ENCODE measurements around the gene ROPN1L. TPM values are rescaled to one million over a fixed set of nuclear protein-coding genes. Genes with fewer than 3 reads are reported as not detected.
A peak's percentile ranks its signal among the peaks of the same experiment; 100 is the strongest.

Gene ROPN1L
- total RNA-seq, 1 donor from 2014 or later, result 0.94 TPM

- DNase-seq (ENCODE audit: low spot score), result no peak
- intact Hi-C loops (cut with DNase I), result loop anchor here (10.0 kb wide), 1 partner anchor 139 kb away; no protein-coding TSS in a partner anchor
- peak; percentile 67 for ATAC-seq
Measured at GRCh38 chr5:10424124-10424731, 17.5 kb upstream of the ROPN1L start.

DNA sequence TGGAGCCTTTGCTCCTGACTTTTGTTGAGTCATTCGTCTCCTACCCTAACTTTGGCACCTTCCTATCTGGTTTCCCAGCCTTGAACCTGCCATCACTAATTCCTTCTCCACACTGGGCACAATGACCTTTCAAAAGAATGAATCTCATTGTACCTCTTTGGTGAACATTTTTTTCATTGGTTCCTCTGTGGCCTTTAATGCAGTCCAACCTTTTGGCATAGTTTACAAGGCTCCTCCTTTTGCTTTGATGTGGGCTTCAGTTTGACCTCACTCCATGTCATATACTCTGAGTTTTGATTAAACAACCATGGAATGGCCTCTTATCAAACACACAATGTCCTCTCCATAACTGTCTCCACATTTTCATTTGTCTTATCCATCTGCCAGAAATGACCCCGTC, 14.5 kb upstream of the ROPN1L start:
- intact Hi-C loops (cut with DNase I), result loop anchor here (10.0 kb wide), 1 partner anchor 142 kb away; no protein-coding TSS in a partner anchor
- no peak for DNase-seq (ENCODE audit: low spot score)

GRCh38 chr5:10427978-10428377, 13.7 kb upstream of the ROPN1L start:
- no peak for ATAC-seq
- intact Hi-C loops (cut with DNase I), result loop anchor here (10.0 kb wide), 1 partner anchor 143 kb away; no protein-coding TSS in a partner anchor
- no peak for DNase-seq (ENCODE audit: low spot score)

More for the DNA sequence above, 14.5 kb upstream of the ROPN1L start:
- no peak for ATAC-seq

DNA sequence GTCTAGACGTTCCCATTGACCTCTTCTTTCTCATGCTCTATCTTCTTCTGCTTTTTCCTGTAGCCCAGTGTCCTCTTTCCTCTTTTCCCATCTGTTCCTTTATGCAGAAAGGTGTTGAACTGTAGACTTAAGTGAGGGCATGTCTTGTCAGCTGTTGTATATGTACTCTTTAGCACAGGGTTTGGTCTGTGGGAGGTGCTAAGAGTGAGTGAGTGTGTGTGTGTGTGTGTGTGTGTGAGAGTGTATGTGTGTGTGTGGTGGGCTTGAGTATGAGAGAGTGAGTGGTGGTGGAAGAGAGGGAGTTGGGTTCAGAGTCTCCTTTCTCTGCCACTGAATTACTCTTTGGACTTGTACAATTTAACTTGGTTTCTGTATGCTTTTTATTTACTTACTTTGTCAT, 10.3 kb upstream of the ROPN1L start:
- DNase-seq (ENCODE audit: low spot score), result no peak
- intact Hi-C loops (cut with DNase I), result no loop called here
- no peak for ATAC-seq

DNA sequence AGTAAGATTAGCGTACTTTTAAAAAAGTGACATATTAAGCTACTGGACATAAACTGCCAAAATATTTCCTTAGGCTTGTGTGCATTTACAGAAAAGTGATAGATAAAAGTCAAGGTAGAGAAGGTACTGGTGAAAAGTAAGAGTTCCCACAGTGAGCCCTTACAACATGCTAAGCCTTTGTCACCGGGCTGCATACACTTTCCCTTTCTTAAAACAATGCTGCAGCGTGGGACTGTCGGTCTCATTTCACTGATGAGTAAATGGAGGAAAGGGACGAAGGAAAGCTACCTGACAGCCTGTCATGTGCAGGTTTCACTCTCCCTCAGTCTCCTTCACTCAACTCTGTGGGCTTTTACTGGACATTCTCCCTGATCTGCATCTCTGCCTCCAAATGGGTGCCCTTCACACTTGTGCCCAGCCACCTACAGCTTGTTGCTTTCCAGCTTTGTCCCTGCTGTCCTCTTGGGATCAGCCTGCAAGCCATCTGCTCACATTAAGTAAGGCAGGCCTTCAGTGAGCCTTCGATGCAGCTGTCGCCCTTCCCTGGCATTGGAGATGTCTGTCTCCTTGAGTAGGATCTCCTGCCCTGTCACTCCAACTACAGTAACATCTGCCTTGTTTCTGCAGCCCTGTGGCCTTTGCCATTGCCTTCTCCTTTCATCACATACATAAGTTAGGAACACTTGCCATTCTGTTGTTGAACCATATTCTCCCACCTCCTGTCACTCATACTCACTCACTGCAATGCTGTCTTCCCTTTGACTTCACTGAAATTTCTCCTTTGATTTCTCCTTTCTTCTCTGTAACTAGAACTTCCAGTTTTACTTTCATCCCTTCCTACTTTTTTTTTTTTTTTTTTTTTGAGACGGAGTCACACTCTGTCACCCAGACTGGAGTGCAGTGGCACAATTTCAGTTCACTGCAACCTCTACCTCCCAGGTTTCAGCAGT, 9.3 kb upstream of the ROPN1L start:
- DNase-seq (ENCODE audit: low spot score), result no peak
- no peak for ATAC-seq
- intact Hi-C loops (cut with DNase I), result no loop called here

DNA sequence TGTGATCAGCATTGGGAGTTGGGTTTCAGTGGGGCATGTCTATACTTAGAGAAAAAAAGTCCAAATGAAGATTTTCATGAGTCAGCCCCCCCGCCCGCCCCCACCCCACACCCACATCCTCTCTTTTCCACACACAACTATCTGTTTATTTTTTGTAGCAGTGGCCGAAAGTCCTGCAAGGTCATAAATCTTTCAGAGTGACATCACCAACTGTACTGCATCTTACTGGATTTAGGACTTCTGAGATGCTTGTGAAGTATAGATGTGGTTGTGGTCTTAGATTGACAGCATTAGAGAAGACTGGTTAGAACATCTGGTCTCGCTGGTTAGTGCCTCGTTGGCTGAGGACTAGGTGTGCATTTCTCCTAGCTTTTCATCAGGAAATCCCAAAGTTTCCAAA, 7.3 kb upstream of the ROPN1L start:
- DNase-seq (ENCODE audit: low spot score), result no peak
- intact Hi-C loops (cut with DNase I), result no loop called here
- no peak for ATAC-seq

- intact Hi-C loops (cut with DNase I), result no loop called here
- ATAC-seq (no peak), DNase-seq (ENCODE audit: low spot score) (no peak)
Measured at GRCh38 chr5:10438301-10438700, 3.4 kb upstream of the ROPN1L start.

DNA sequence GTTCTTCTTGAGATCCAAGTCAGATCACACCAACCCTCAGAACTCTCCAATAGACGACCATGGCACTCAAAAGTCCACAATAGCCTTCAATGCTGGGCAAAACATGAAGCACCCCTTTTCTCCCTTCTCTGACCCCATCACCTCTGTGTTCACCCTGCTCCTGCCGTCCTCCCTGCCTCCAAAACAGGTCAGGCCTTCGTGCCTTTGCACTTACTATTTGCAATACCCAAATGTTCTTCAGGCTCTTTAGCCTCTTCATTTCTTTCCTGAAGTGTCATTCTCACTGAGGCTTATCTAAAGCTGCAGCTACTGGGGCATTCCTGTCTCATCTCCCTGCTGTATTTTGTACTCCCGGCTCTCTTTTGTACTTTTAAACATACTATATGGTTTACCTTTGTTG, 2.0 kb upstream of the ROPN1L start:
- intact Hi-C loops (cut with DNase I), result no loop called here
- ATAC-seq (no peak), DNase-seq (ENCODE audit: low spot score) (no peak)

GRCh38 chr5:10440367-10440990, 1.2 kb upstream of the ROPN1L start:
- DNase-seq (ENCODE audit: low spot score), result no peak
- no peak for ATAC-seq
- intact Hi-C loops (cut with DNase I), result no loop called here

DNA sequence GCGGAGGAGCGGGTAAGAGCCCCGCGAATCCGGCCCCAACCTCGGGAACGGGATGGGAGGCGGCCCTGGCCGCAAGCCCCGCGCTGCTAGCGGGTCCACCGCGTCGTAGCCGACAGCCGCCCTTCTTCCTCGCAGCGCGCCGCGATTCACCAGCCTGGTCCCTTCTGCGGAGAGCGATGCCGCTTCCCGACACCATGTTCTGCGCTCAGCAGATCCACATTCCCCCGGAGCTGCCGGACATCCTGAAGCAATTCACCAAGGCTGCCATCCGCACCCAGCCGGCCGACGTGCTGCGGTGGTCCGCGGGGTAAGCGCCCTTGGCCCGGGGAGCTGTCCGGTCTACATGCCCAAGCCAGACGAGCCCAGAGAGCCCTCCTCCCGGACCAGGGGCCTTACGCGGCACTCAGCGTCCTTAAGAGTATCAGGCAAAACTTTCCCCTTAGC, 335 bp downstream of the ROPN1L start:
- DNase-seq (ENCODE audit: low spot score) (no peak), ATAC-seq (peak; percentile 60)
- intact Hi-C loops (cut with DNase I), result no loop called here

DNA sequence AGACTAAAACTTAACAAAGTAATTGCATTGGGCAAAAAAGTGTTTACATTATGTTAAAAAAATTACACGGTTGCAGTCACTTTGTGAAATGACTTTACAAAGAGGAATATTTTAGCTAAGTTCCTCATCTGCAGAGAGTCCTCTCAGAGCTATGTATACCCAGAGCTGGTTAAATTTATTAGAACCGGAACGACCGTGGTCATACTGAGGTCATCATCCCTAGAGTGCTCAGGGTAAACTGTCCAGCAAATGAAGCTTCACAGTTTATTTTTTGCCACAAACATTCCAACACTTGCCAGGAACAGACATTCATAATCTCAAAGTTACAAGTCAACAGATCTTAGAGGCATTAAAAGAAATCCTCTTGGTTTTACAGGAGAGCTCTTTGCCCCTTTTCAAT, 897 bp downstream of the ROPN1L start:
- no peak for ATAC-seq
- DNase-seq (ENCODE audit: low spot score), result no peak
- intact Hi-C loops (cut with DNase I), result no loop called here

DNA sequence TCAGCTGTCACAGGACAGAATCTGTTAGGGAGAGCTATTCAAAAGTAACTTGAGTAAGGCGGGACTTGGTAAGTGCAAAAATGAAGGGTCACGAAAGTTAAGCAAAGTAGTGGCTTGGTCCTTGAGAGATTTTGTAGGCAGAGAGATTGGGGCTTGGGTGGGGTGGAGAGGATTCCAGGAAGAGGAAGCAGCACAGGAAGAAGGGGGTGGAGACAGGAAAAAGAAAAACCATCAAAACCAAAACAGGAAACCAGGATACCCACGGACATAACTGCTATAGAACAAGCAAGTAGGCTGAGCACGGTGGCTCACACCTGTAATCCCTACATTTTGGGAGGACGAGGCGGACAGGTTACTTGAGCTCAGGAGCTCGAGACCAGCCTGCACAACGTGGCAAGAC, 3.7 kb downstream of the ROPN1L start:
- ATAC-seq (no peak), DNase-seq (ENCODE audit: low spot score) (no peak)
- intact Hi-C loops (cut with DNase I), result no loop called here

GRCh38 chr5:10446490-10446889, 4.8 kb downstream of the ROPN1L start:
- ATAC-seq (no peak), DNase-seq (ENCODE audit: low spot score) (no peak)
- intact Hi-C loops (cut with DNase I), result no loop called here

- DNase-seq (ENCODE audit: low spot score), result no peak
- ATAC-seq, result no peak
- intact Hi-C loops (cut with DNase I), result no loop called here
Measured at GRCh38 chr5:10447041-10447440, 5.4 kb downstream of the ROPN1L start.

DNA sequence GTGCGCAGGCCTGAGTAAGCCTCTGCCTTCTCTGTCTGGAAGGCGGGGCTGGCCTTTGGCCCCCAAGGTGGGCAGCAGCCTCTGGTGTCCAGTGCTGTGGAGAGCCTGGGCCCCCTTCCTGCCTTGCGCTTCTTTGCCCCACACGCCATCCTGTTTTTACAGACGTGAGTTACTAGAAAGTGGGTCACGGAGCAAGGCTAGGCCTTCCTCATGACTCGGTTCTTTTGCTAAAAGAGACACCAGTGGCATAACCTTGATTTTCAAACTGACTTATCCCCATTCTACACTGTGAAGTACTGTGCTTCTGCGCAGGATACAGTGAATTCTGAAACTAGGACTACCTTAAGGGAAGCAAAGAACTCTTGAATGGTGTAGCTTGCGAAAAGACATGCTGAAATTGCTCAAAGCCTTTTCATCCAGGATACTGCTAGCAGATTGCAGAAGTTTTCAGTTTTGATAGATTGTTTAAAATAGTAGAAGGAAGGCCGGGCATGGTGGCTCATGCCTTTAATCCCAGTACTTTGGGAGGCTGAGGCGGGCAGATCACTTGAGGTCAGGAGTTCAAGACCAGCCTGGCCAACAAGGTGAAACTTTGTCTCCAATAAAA, 7.2 kb downstream of the ROPN1L start:
- ATAC-seq (no peak), DNase-seq (ENCODE audit: low spot score) (no peak)
- intact Hi-C loops (cut with DNase I), result no loop called here

- ATAC-seq (no peak), DNase-seq (ENCODE audit: low spot score) (no peak)
- intact Hi-C loops (cut with DNase I), result loop anchor here (2.0 kb wide), 1 partner anchor 180 kb away; no protein-coding TSS in a partner anchor
Measured at GRCh38 chr5:10451137-10451824, 9.6 kb downstream of the ROPN1L start.

DNA sequence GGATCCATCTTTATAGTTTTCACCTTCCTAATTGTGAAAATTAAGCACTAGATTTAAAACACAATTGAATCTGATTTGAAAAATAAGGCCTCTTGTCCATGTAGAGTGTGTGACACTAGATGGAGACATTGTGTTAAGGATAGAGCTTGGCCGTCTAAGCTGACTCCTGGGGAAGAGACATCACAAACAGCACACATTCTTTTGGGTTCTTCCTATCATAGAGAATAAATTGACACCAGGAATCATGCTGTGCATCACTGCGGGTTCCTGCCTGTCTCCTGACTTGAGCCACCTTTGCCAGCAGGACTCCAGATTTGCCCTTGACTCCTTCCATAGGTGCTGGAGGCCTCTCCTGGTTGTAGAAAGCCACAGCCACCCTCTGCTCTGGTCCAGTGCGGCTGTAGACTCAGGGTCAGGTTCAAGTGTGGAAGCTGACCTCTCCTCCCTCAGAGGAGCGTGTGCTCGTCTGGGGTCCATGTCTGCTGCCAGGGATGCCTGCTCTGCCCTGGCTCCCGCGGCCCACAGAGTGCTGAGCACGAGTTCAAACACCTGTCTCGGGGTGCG, 11.2 kb downstream of the ROPN1L start:
- intact Hi-C loops (cut with DNase I), result no loop called here
- ATAC-seq (peak; percentile 85), DNase-seq (ENCODE audit: low spot score) (peak; percentile 52)

GRCh38 chr5:10453545-10453944, 11.9 kb downstream of the ROPN1L start:
- DNase-seq (ENCODE audit: low spot score), result peak; percentile 41
- no peak for ATAC-seq
- intact Hi-C loops (cut with DNase I), result no loop called here
